HUES48 (cell line): Measurements from ENCODE around the gene TUBGCP5.

Experiments
- H3K27ac ChIP-seq: one replicate; pipeline ENCODE4 v1.7.0; 2013; ENCODE audit warnings: low read depth, low read length, inconsistent platforms
- H3K27me3 ChIP-seq: 2 replicates; pipeline ENCODE4 v1.6.1; 2013; ENCODE audit warnings: mild to moderate bottlenecking, low read length; ENCODE audit not compliant: control insufficient read depth, insufficient read depth
- H3K36me3 ChIP-seq: 2 replicates; pipeline ENCODE4 v1.6.1; 2013; ENCODE audit warnings: low read length; ENCODE audit not compliant: control insufficient read depth, insufficient read depth
- H3K4me1 ChIP-seq: 2 replicates; pipeline ENCODE4 v1.6.1; 2013; ENCODE audit warnings: mild to moderate bottlenecking, low read length; ENCODE audit not compliant: control insufficient read depth, insufficient read depth
- H3K4me3 ChIP-seq: 2 replicates; pipeline ENCODE4 v1.5.1; 2013; ENCODE audit warnings: mild to moderate bottlenecking, low read depth, low read length
- H3K9ac ChIP-seq: 2 replicates; pipeline ENCODE4 v1.6.1; 2013; ENCODE audit warnings: mild to moderate bottlenecking, low read depth, low read length, moderate library complexity
- H3K9me3 ChIP-seq: 2 replicates; pipeline ENCODE4 v1.6.1; 2013; ENCODE audit warnings: low read length; ENCODE audit not compliant: control insufficient read depth, insufficient read depth

Gene TUBGCP5

DNA sequence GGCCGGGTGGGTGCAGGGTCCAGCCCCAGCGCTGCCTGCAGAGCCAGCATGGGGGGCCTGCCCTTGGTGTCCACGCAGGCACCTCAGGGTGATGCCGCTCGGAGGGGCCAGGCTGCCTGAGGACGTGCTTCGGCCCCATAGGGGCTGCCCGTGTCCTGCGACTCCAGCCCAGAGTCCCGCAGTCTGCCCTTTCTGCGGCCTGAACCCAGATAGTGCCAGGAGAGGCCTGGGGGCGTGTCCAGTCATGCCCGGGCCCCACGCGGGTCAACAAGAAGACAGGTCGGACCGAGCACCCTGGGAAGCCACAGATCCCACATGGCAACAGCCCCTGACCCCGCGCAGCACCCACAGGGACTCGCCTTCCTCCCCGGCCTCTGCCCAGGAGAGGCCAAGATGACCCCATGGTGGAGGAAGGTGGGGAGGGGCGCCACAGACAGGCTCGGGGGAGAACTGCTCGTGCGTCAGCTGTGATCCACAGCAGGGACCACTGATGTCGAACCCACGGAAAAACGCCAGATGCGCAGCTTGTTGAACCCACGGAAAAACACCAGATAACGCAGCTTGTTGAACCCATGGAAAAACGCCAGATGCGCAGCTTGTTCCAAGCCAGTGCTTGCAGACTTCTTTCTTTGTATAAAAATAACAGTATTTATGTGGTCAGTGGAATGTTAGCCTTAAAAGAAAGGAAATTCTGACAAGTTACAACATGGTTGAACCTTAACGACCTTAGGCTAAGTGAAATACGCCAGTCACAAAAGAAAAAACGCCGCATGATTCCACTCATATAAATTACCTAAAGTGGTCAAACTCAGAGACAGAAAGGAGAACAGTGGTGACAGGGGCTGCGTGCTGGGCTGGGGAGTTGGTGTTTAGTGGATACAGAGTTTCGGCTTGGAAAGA is 87.7 kb downstream of the TUBGCP5 start:
- Histone ChIP-seq H3K4me3 (no peak overlapping the region), H3K9ac (no peak overlapping the region), H3K27me3 (peaks cover 11% of the 10 kb centered on the region), H3K27ac (no peak overlapping the region), H3K36me3 (no peaks in the 10 kb centered on the region), H3K4me1 (peaks cover 29% of the 10 kb centered on the region), H3K9me3 (no peaks in the 10 kb centered on the region)

DNA sequence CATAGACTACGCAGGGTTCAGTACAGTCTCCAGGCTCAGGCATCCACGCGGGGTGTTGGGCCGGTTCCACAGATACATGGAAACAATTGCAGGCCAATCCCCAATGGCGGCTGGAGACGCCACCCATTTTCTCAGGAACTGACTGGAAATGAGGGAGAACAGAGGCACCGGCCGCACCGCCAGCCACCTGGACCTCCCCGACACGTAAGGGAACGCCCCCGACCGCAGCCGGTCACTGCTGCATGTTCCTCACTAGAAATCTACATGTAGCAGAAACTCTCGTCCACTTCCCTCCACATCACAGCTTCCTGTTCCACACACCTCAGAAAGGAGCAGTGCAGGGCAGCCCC is 88.4 kb downstream of the TUBGCP5 start:
- H3K36me3 ChIP-seq = no peaks in the 10 kb centered on the region
- H3K27ac ChIP-seq = no peak overlapping the region
- peaks cover 29% of the 10 kb centered on the region for H3K4me1 ChIP-seq
- H3K27me3 ChIP-seq = peaks cover 11% of the 10 kb centered on the region
- no peaks in the 10 kb centered on the region for H3K9me3 ChIP-seq
- no peak overlapping the region for H3K4me3 ChIP-seq
- no peak overlapping the region for H3K9ac ChIP-seq

DNA sequence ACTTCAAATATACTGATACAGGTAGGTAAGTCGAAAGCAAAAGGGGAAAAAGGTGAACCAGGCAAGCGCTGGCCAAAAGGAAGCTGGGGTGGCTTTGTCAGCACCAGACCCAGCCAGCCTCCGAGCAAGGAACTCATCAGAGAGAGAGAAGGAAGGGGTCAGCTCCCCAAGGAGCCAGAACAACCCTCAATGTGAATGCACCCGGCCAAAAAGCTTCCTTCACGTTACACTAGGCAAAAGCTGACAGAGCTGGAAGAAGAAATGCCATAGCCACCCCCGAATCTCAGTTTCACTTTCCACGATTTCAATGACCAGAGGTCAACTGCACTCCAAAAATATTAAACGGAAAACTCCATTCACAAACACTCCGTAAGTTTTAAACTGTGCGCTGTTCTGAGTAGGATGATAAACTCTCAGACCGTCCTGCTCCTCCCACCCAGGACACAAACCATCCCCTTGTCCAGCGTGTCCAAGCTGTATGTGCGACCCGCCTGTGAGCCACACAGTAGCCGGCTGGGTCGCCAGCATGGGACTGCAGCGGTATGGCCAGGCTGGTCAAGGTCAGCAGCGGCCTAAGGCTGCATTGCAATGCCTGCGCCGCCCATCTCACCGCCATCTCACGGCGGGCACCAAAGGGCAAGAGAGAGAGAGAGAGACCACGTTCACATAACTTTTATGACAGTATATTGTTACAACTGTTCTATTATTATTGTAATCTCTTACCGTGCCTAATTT is 88.9 kb downstream of the TUBGCP5 start:
- Histone ChIP-seq H3K9ac (no peak overlapping the region), H3K27ac (no peak overlapping the region), H3K36me3 (no peaks in the 10 kb centered on the region), H3K9me3 (no peaks in the 10 kb centered on the region), H3K4me1 (peaks cover 29% of the 10 kb centered on the region), H3K4me3 (no peak overlapping the region), H3K27me3 (peaks cover 11% of the 10 kb centered on the region)
